Left kidney (tissue), 8 donors: ENCODE measurements around the gene VIT. TPM values are rescaled to one million over a fixed set of nuclear protein-coding genes. Genes with fewer than 3 reads are reported as not detected.

Source experiments
- DNase-seq: peaks from one replicate; pipeline ENCODE4 v3.0.0-alpha.2; 2013
- long read RNA-seq, 8 donors: transcript quantifications; one replicate each; lab custom pipeline, GENCODE V29; 2026
- polyA plus RNA-seq: library from polyadenylated mRNA; unstranded; fragments of 120-200 nt; gene quantifications from one replicate; pipeline ENCODE4 v1.2.1, GENCODE V29; 2013; ENCODE audit not compliant: insufficient read length

The VIT gene, protein sequence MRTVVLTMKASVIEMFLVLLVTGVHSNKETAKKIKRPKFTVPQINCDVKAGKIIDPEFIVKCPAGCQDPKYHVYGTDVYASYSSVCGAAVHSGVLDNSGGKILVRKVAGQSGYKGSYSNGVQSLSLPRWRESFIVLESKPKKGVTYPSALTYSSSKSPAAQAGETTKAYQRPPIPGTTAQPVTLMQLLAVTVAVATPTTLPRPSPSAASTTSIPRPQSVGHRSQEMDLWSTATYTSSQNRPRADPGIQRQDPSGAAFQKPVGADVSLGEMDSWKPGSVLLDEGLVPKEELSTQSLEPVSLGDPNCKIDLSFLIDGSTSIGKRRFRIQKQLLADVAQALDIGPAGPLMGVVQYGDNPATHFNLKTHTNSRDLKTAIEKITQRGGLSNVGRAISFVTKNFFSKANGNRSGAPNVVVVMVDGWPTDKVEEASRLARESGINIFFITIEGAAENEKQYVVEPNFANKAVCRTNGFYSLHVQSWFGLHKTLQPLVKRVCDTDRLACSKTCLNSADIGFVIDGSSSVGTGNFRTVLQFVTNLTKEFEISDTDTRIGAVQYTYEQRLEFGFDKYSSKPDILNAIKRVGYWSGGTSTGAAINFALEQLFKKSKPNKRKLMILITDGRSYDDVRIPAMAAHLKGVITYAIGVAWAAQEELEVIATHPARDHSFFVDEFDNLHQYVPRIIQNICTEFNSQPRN
- polyA plus RNA-seq: 0.13 TPM
- long read RNA-seq, donor 1: 0 reads
- long read RNA-seq, donor 2: 0 reads
- long read RNA-seq, donor 3: 0 reads
- long read RNA-seq, donor 4: 0 reads
- long read RNA-seq, donor 5: 0 reads
- long read RNA-seq, donor 6: 0 reads
- long read RNA-seq, donor 7: 0 reads
- long read RNA-seq, donor 8: 0 reads

DNA sequence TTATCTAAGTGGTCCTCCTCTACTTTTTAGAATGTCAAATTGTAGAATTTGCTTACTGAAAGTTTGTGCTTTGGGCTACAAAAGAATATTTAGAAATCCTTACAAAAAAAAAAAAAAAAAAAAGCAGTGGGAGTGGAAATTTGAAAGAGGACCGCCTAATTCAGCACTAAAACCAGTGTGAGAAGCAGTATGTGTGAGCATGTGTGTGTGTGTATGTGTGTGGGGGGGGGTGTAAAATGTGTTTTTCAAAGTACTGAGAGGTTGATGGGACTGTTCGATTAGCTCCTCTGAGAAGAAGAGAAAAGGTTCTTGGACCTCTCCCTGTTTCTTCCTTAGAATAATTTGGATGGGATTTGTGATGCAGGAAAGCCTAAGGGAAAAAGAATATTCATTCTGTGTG lies at the start of gene VIT:
Gene VIT (plus strand): TSS at position 175 of the 400 bp plus-strand sequence. CDS start 19,664 bp downstream, outside the sequence.
- DNase-seq: no peak

DNA sequence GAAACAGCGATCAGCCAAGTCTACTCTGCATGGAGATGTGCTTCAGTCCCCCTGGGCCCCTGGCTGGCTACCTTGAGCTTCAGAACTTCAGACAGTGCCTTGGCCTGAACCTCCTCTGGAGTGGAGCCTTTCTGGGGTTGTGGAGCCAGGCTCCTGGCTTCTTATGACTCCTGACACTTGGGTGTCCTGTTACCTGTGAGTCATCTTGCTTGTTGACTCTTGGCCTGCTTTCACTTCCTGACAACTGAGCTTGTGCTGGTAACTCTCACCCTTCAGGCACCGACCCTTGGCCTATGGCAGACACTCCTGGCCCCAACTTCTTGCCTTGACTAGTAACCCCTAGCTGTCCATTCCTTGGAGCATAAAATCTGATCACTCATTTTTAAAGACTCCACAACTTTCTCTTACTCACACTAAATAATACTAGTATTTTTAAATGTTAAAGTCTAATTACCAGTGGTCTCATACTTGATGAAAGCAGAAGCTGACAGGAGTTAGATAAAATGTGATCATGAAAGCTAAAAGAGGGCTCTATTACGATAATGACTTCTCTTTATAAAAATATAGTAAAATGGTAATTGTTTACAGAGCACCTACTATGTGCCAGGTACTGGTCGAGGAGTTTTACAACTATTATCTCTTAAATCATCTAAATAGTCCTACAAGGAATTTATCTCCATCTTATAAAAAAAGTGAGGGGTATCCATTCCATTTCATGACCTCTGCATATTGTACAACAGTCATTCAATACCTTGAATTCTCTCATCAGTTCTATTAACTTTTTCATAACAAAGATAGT lies 46.3 kb upstream of the VIT start:
- DNase-seq: no peak

DNA sequence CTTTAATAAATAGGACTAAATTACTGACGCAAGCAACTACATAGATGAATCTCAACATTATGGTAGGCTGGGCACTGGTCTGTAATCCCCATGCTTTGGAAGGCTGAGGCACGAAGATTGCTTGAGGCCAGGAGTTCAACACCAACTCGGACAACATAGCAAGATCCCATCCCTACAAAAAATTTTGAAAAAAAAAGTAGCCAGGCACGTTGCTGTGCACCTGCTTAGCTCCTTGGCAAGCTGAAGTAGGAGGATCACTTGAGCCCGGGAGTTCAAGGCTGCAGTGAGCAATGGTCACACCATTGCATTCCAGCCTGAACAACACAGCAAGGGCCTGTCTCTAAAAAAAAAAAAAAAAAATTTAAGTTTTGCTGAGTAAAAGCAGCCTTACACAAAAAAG lies 43.4 kb upstream of the VIT start:
- no peak for DNase-seq

DNA sequence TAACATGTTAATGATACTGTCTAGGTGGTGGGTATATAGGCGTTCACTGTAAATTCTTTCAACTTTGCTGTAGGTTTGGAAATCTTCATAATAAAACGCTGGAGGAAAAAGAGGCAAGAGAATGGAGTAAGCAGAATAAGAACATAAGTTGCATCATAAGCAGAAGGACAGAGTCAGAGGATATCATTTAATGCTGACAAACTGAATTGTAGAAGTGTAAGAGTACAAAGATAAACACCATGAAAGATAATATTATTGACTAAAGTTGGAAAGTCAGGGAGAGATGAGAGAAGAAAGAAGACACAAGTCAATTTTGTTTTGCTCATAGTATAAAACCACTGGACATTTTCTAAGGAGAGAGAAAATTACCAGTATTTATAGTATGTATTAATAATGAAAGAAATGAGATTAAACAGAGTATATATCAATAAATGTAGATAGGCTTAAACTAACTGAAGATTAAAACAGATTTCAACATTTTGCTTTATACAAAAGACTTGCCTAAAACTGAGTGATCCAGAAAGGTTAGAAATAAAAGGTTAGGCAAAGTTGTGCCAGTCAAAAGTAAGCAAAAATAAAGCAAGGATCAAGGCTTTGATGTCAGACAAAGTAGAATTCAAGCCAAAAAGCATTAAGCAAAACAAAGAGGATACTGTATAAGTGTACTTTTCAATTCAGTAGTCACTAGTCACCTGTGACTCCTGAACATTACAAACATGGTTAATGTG lies 42.4 kb upstream of the VIT start:
- no peak for DNase-seq

DNA sequence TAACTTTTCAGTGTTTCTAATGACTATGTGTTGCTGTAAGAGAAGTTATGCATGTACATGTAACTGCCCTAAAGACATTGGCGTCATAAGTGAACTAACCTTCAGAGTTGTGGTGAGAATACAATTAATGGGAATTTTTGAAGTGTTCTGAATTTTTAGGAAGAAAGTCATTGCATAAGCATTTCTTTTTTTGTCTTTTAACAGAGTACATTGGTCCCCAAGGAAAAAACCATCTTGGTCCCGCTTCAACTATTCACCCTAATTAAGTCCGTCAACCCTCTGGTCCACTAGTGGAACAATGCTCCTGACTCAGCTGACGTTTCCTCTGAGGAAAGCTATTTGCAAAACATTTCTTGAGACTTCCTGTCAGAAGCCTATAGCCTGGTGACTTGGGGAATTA lies 41.1 kb upstream of the VIT start:
- no peak for DNase-seq

DNA sequence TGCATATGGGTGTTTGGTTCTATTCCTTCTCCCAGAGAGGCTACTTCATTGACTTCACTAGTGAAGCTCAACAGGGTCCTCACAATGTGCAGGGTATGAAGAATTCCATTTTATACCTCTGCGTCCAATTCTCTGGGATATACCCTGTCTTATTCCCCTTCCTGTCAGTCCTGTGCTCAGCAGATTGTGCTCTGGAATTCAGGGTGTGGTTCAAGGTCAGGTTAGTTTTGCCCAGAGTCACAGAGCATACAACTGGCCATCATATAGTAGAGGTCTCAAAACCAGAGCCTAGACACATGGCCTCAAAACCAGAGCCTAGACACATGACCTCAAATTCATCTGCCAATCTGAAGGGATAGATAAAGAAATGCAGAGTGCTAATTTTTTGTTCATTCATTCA lies 38.8 kb upstream of the VIT start:
- DNase-seq: no peak

DNA sequence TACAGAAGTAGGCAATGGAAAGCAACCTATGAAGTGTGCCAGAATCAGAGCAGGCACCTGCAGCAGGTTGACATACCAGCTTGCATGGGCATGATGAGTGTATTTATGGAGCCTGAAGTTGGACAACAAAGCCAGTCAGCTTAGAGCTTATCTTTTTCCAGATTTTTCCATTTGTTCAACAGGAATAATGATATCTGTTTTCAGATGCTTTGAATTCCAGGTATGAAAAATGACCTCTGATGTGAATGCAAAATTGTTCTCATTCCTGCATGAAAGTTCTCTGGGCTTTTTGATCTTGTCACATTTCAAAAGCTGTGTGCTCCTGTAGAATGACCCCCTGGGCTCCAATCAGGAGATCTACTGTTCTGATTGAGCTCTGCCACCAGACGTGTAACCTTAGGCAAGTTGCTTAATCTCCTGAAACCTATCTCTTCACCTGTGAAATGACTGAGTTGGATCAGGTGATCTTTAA lies 38.2 kb upstream of the VIT start:
- DNase-seq: no peak

DNA sequence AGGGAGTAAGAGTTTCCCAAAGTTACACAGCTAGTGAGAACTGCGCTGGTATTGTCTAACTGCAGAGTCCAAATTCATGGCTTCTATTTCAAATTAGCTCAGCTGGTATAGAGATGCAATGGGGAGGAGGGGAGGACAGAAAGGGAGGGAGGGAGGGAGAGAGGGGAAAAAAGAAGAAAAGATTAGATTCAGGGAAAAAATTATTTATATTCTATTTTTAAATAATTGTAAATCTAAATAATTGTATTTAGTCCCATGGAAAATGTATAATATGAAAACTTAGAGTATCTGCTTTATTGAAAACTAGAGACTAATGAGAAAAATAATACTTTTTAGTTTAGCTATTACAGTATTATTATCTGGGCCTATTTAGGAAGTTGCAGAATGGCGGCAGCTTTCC lies 37.3 kb upstream of the VIT start:
- DNase-seq: no peak

DNA sequence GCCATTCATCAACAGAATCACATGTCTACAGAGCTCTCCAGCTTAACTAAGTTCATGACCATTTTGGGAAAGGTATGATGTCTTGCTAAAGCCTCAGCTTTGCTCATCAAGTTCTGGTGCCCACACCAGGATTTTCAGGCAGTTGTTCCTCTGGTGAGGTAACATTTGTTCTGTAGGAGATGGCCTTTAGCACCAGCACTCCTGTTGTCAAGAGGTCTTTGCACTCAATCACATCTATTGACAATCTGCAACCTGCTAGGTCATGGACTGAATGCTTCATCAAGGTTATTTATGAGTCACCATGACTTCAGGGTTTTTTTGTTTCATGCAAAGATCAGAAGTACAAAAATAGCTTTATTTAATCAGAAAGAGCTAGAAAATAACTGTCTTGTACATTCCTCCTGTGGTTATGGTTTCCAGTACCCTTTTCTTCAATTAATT lies 36.6 kb upstream of the VIT start:
- no peak for DNase-seq

DNA sequence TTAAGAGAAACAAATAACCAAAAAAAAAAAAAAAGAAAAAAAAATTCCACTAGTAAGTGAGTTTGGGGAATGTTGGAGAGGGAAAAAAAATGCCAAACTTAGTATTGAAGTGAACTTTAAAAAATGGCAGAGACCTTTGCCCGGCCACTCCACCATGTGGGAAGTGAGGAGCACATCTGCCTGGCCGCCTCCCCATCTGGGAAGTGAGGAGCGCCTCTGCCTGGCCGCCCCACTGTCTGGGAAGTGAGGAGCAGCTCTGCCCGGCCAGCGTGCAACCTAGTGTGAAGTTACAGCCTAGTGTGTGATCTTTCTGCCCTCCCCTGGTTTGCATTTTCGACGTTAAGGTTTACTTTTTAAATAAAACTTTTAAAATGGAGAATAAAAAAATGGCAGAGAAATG lies 33.9 kb upstream of the VIT start:
- no peak for DNase-seq

DNA sequence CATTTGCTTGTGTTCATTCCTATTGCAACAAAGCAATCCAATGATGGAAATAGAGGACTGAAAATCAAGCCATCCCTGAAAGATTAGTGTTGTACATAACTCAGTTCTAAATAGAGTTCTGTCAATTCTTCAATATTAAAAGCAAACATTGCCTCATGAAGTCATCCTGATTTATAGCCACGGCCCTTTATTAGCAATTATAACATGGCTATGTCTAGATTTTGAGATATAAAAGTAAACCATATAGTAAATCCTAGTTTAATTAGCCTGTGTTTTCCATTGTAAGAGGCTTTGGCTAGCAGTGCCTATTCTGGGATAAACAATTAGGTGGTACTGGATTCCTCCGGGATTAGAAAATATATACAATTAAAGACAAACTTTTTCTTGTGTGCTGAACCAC lies 33.2 kb upstream of the VIT start:
- DNase-seq: no peak

DNA sequence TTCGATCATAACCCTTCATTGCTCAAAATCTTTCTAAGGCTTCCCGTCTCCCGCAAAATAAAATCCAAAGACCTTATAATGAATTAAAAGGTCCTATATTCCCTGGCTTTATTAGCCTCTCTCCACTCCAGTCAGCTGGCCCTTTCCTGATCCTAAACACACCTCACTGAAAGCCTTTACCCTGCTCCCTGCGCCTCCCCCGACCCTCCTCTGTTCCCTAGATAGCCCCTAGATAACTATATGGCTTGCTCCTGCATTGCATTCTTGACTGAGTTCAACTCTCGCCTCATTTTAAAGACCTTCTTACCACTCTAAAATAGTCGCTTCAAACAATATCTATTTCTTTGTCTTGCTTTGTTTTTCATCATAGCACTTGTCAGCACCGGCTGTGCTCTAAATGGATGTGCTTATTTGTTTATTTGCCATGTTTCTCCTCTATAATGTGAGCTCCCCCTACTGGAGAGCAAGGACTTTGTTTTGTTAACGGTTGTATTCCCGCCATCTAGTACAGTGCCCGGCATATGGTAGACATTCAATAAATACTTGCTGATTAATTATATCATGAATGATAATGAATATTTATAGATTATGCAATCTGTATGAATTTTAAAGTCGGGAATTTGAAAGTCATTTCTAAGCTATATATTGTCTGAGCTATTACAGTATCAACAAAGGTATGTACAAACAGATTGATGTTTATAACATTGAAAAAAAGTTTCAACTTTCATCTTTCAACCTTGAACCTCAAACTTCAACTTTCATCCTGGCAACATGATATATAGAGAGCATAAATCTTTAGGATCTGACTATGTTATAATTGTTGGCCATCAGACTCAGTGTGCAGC lies 32.4 kb upstream of the VIT start:
- peak; percentile 71 for DNase-seq

DNA sequence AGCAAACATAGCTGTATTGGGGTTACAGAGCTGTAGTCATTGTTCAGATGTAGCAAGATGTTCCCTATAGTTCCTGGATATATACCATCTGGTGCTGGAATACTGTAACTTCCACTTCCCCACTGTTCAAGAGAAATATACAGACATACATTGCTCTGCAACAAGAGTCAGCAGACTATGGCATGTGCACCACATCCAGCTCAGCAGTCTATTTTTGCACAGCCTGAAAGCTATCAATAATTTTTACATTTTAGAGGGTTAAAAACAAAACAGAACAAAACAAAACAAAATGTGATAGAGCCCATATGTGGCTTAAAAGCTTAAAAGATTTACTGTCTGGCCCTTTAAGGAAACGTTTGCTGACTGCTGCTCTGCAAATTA lies 31.8 kb upstream of the VIT start:
- peak; percentile 44 for DNase-seq

DNA sequence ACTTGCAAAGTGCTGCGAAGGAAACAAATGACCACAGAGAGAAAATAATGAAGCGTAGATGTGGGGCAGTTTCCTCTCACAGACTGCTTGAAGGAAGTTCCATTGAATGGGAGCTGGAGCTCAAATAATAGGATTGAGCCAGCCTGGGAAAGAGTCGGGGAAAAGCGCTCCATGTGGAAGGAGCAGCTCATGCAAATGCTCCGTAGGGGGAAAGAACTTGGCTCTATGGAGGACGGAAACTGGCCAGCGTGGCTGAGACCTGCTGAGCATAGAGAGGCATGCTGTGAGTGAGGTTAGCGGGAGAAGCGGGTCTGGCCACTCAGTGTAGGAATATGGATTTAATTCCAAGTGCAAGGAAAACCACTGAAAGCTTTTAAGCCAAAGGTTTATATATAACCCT lies 28.6 kb upstream of the VIT start:
- no peak for DNase-seq

DNA sequence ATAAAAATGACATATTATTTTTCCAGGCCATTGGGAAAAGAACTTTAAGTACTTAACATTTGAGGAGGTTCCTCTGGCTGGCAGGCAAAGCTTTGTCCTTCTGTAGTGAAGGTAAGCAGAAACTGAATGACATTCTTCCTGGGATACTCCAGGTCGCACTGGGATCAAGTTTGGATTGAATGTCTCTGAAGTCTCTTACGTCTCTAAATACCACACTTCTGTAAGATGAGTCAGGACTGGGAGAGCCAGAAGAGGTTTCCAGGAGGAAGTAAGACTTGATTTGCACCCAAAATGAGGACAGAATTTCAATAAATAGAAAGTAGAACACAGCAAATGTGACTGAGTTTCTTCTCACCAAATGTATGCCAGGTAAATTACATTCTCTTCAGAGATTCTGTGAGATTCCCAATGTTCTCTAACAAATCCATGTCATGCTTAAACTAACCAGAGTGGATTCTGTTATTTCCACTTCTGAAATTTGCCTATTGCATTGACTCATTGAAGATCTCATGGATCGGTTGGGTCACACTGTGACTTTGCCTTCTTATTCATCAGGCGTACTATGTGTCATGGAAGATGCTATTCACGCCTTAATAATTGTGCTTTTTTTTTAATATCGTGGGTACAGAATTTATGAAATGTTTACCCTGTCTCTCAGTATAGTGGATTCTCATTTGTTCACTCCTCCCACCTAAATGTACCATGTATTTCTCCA lies 25.5 kb upstream of the VIT start:
- no peak for DNase-seq

DNA sequence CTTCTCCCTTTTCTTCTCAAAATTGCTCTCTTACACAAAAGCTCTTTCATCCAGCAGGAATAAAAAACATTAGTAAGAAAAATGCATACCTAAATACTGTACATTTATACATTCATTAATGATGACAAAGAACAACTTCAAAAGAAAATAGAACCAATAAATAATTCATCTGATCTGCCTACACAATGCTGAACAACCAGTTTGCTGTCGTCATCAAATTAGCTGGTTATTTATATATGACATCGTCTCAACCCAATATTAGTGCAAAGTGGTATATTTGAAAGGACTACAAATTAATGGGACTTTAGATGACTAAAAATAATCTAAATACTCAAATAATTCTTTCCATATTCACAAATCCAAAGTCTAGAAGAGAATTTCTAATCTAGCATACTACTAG lies 24.8 kb upstream of the VIT start:
- no peak for DNase-seq

DNA sequence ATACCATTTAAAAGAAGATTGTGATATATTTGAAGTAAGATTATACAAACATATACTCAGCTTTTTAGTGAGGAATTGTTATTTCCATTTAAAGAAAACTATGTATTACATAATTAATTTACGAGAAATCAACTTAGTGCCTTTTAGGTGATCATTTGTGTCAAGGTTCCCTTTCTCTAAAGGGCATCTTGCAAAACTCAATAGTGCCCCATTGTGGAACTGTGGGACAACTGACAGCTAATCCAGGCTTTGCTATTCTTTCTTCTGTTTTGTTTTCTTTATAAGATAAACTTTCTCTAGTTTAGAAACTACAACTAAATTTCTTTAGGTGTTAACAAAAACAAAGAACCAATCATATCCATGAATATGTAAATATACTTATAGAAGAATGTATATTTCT lies 24.3 kb upstream of the VIT start:
- DNase-seq: no peak

DNA sequence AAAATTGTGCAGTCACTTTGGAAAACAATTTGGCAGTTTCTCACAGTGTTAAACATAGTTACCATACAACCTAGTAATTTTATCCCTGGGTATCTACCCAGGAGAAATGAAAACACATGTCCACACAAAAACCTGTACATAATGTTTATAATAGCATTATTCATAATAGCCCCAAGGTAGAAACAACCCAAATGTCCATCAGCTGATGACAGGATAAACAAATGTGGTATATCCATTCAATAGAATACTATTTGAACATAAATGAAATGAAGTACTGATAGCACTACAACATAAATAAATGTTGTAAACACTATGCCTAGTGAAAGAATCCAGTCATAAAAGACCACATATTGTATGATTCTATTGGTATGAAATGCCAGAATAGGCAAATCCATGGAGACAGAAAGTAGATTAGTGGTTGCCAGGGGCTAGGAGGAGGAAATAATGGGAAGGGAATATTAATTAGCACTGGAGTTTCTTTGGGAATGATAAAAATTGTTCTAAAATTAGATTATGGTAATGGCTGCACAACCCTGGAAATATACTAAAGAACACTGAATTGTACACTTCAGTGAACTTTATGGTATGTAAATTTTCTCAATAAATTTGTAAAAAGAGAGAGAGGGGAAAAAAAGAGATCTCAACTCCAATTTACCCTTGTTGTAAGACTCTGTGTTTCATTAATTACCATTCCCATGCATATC lies 20.8 kb upstream of the VIT start:
- DNase-seq: no peak

DNA sequence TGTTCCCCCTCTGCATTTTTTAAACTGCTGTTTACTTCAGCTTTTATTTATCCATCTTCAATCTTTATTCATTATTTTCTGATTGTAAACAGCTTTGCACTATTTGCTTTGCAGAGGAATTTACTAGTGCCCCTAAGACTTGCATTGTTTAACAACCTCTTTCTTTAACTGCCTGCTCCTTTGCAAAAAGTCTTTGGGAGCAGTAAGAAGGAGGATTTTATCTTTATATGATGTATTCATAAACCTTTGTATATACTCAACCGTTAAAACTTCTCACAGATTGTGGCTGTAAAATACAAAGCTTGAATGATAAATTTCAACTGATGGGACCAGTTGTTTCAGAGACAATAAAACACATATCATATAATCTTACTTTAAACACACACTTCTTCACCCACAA lies 20.1 kb upstream of the VIT start:
- DNase-seq: no peak
